Mesenchymal stem cell (in vitro differentiated cells and primary cell): ENCODE data around the gene PSORS1C2.

ENCODE experiments used
- DNase-seq: peaks from one replicate; pipeline ENCODE4 v3.0.0-alpha.2; 2013
- H2AFZ ChIP-seq: one replicate; pipeline ENCODE4 v1.6.1; 2013; ENCODE audit warnings: low read depth, mild to moderate bottlenecking, control low read depth, inconsistent platforms, low read length, moderate library complexity
- H2AK5ac ChIP-seq: 2 replicates; pipeline ENCODE4 v1.6.1; 2013; ENCODE audit warnings: low read length, moderate library complexity, mild to moderate bottlenecking, inconsistent platforms; ENCODE audit not compliant: severe bottlenecking
- H2BK120ac ChIP-seq: one replicate; pipeline ENCODE4 v1.6.1; 2013; ENCODE audit warnings: low read depth, mild to moderate bottlenecking, inconsistent platforms, low read length, moderate library complexity
- H2BK12ac ChIP-seq, 2 experiments: one replicate each; pipeline ENCODE4 v1.6.1; 2013; ENCODE audit warnings: inconsistent platforms in 2 of 2, low read length in 2 of 2, mild to moderate bottlenecking in 2 of 2, moderate library complexity in 2 of 2, control low read depth in 1 of 2
- H2BK15ac ChIP-seq: one replicate; pipeline ENCODE4 v1.6.1; 2013; ENCODE audit warnings: mild to moderate bottlenecking, low read depth, inconsistent platforms; ENCODE audit not compliant: poor library complexity, severe bottlenecking
- H2BK5ac ChIP-seq: 2 replicates; pipeline ENCODE4 v1.6.1; 2013; ENCODE audit warnings: low read depth, mild to moderate bottlenecking, low read length, control low read depth, inconsistent platforms; ENCODE audit not compliant: poor library complexity, severe bottlenecking
- H3K14ac ChIP-seq, 2 experiments: one replicate each; pipeline ENCODE4 v1.6.1; 2013; ENCODE audit warnings: inconsistent platforms in 2 of 2, low read length in 2 of 2, control low read depth in 1 of 2, mild to moderate bottlenecking in 1 of 2, moderate library complexity in 1 of 2
- H3K18ac ChIP-seq, 2 experiments: one replicate each; pipeline ENCODE4 v1.6.1; 2013; ENCODE audit warnings: inconsistent platforms in 2 of 2, low read length in 2 of 2, control low read depth in 1 of 2, low read depth in 1 of 2, mild to moderate bottlenecking in 1 of 2
- H3K23ac ChIP-seq, 2 experiments: one replicate each; pipeline ENCODE4 v1.6.1; 2013; ENCODE audit warnings: inconsistent platforms in 2 of 2, low read length in 2 of 2, mild to moderate bottlenecking in 2 of 2, moderate library complexity in 2 of 2, control low read depth in 1 of 2
- H3K27ac ChIP-seq: 2 replicates; pipeline ENCODE4 v1.5.1; 2013; ENCODE audit warnings: mild to moderate bottlenecking, moderate library complexity, low read length, control low read depth, inconsistent platforms; ENCODE audit not compliant: poor library complexity, severe bottlenecking
- H3K27me3 ChIP-seq, 2 experiments: 2 replicates each; pipeline versions ENCODE4 v1.6.1 to v1.7.0; 2013; ENCODE audit warnings: low read length in 2 of 2, mild to moderate bottlenecking in 2 of 2, moderate library complexity in 2 of 2, control low read depth in 1 of 2, inconsistent platforms in 1 of 2; ENCODE audit not compliant: control insufficient read depth in 1 of 2, insufficient read depth in 1 of 2
- H3K36me3 ChIP-seq, 2 experiments: 2 replicates each; pipeline versions ENCODE4 v1.6.1 to v1.7.0; 2013; ENCODE audit warnings: low read length in 2 of 2, control low read depth in 1 of 2, inconsistent platforms in 1 of 2, low read depth in 1 of 2, mild to moderate bottlenecking in 1 of 2; ENCODE audit not compliant: insufficient read depth in 2 of 2, control insufficient read depth in 1 of 2
- H3K4ac ChIP-seq, 2 experiments: one replicate each; pipeline ENCODE4 v1.6.1; 2013; ENCODE audit warnings: inconsistent platforms in 2 of 2, low read length in 2 of 2, mild to moderate bottlenecking in 2 of 2, moderate library complexity in 2 of 2, control low read depth in 1 of 2, low read depth in 1 of 2
- H3K4me1 ChIP-seq: 2 replicates; pipeline ENCODE4 v1.6.1; 2013; ENCODE audit warnings: low read depth, low read length, control low read depth; ENCODE audit not compliant: control insufficient read depth, insufficient read depth
- H3K4me2 ChIP-seq: 2 replicates; pipeline ENCODE4 v1.6.1; 2013; ENCODE audit warnings: low read length, mild to moderate bottlenecking, inconsistent platforms; ENCODE audit not compliant: poor library complexity, severe bottlenecking
- H3K4me3 ChIP-seq, 2 experiments: 2 replicates each; pipeline versions ENCODE4 v1.5.1 to v1.7.0; 2013; ENCODE audit warnings: low read length in 2 of 2, mild to moderate bottlenecking in 2 of 2, control low read depth in 1 of 2, low read depth in 1 of 2; ENCODE audit not compliant: insufficient read depth in 1 of 2
- H3K79me1 ChIP-seq: replicated peaks from 2 replicates; pipeline ENCODE4 v1.6.1; 2013; ENCODE audit warnings: mild to moderate bottlenecking, control low read depth, low read length, inconsistent platforms; ENCODE audit not compliant: poor library complexity, severe bottlenecking
- H3K9ac ChIP-seq: 2 replicates; pipeline ENCODE4 v1.7.0; 2013; ENCODE audit warnings: mild to moderate bottlenecking, low read length, moderate library complexity
- H3K9me3 ChIP-seq: 2 replicates; pipeline ENCODE4 v1.7.0; 2013; ENCODE audit warnings: mild to moderate bottlenecking, low read length; ENCODE audit not compliant: control insufficient read depth
- H4K8ac ChIP-seq: one replicate; pipeline ENCODE4 v1.6.1; 2013; ENCODE audit warnings: inconsistent platforms, mild to moderate bottlenecking, low read length, moderate library complexity
- H4K91ac ChIP-seq: one replicate; pipeline ENCODE4 v1.6.1; 2013; ENCODE audit warnings: mild to moderate bottlenecking, low read length, inconsistent platforms
- WGBS: methylation state at CpG from one replicate; pipeline ENCODE4 v1.1.7; 2013; ENCODE audit warnings: mixed read lengths; 5-methylcytosine and 5-hydroxymethylcytosine counted together

The PSORS1C2 gene

GRCh38 chr6:31139599-31139998 lies 733 bp upstream of the PSORS1C2 start:
- H3K23ac ChIP-seq: no peak overlapping the region
- no peak overlapping the region for H3K4ac ChIP-seq
- H2AFZ ChIP-seq: no peak overlapping the region
- no peak for DNase-seq
- H3K18ac ChIP-seq: no peak overlapping the region
- no peaks in the 10 kb centered on the region for H3K79me1 ChIP-seq
- no peak overlapping the region for H3K4me3 ChIP-seq
- H2BK120ac ChIP-seq: no peak overlapping the region
- H2BK5ac ChIP-seq: no peak overlapping the region
- no peak overlapping the region for H3K9ac ChIP-seq
- peaks cover 25% of the 10 kb centered on the region for H3K4me1 ChIP-seq
- no peak overlapping the region for H2BK12ac ChIP-seq
- 16% methylated on average over 4 of the region's 4 CpGs for WGBS
- no peak overlapping the region for H3K4me2 ChIP-seq
- peaks cover 0 to 13% of the 10 kb centered on the region in 2 experiments for H3K27me3 ChIP-seq
- peaks cover 7% of the 10 kb centered on the region in 2 experiments for H3K36me3 ChIP-seq
- peak overlapping the region; percentile 36 for H2BK15ac ChIP-seq
- H3K9me3 ChIP-seq: no peaks in the 10 kb centered on the region
- no peak overlapping the region for H3K27ac ChIP-seq
- H3K14ac ChIP-seq: no peak overlapping the region
- no peak overlapping the region for H4K8ac ChIP-seq
- no peak overlapping the region for H2AK5ac ChIP-seq
- no peak overlapping the region for H4K91ac ChIP-seq

- no peak overlapping the region for H3K18ac ChIP-seq
- peaks cover 0 to 16% of the 10 kb centered on the region in 2 experiments for H3K27me3 ChIP-seq
- H3K4me3 ChIP-seq: no peak overlapping the region
- H3K27ac ChIP-seq: no peak overlapping the region
- no peak overlapping the region for H3K14ac ChIP-seq
- no peak overlapping the region for H4K8ac ChIP-seq
- no peak overlapping the region for H2AK5ac ChIP-seq
- H3K9ac ChIP-seq: no peak overlapping the region
- H2BK5ac ChIP-seq: no peak overlapping the region
- DNase-seq: no peak
- H3K4me2 ChIP-seq: no peak overlapping the region
- H3K4ac ChIP-seq: no peak overlapping the region
- H2AFZ ChIP-seq: no peak overlapping the region
- H3K23ac ChIP-seq: no peak overlapping the region
- no peak overlapping the region for H2BK120ac ChIP-seq
- no peaks in the 10 kb centered on the region for H3K79me1 ChIP-seq
- H3K4me1 ChIP-seq: peaks cover 15% of the 10 kb centered on the region
- no peak overlapping the region for H4K91ac ChIP-seq
- no peak overlapping the region for H2BK12ac ChIP-seq
- no peaks in the 10 kb centered on the region for H3K9me3 ChIP-seq
- peaks cover 0 to 1% of the 10 kb centered on the region in 2 experiments for H3K36me3 ChIP-seq
- no peak overlapping the region for H2BK15ac ChIP-seq
- 97% methylated on average over 7 of the region's 10 CpGs for WGBS
Observed at GRCh38 chr6:31135710-31136109, 3.2 kb downstream of the PSORS1C2 start.

DNA sequence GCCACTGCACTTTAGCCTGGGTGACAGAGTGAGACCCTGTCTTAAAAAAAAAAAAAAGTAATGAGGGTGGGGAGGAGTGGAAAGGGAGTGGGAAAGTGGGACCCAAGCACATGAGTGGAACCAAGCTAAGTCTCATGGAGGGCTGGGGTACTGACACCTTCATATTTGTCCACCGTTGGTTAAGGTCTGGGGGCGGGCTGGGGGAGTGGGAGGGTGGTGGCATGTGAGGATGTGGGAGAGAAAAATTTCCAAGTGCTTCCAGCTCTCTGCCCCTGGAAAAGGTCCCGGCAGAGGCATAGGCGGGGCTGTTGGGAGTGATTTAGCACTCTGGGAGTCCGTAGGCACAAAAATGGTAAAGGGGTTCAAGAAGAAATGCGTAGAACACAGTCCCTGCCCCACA lies 6.1 kb downstream of the PSORS1C2 start:
- Histone ChIP-seq H3K4me3 (no peak overlapping the region), H3K9me3 (no peaks in the 10 kb centered on the region), H3K79me1 (no peaks in the 10 kb centered on the region), H4K91ac (no peak overlapping the region), H2BK12ac (no peak overlapping the region), H3K4ac (no peak overlapping the region), H3K23ac (no peak overlapping the region), H3K9ac (no peak overlapping the region), H3K36me3 (no peaks in the 10 kb centered on the region), H2BK15ac (no peak overlapping the region), H2AFZ (no peak overlapping the region), H3K18ac (no peak overlapping the region), H3K14ac (no peak overlapping the region), H2BK120ac (no peak overlapping the region), H3K27ac (no peak overlapping the region), H3K27me3 (peaks cover 13 to 20% of the 10 kb centered on the region in 2 experiments), H3K4me2 (no peak overlapping the region), H2AK5ac (no peak overlapping the region), H4K8ac (no peak overlapping the region), H3K4me1 (peaks cover 3% of the 10 kb centered on the region), H2BK5ac (no peak overlapping the region)
- WGBS: 83% methylated on average over 6 of the region's 6 CpGs
- DNase-seq: no peak

DNA sequence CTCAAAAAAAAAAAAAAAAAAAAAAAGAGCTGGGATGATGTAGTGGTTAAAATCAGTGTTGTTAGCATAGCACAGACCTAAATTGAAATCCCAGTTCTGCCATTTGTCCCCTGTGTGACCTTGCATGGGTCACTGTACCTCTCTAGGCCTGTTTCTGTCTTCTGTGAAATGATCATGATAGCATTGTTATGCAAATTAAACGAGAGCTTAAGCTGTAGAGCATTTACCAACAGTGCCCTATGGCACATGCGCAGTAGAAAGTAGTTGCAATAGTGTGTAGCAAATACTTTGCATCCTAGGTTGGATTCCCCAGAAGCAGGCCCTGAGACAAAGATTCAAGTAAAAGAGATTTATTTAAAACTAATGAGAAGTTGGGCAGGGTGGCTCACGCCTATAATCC lies 7.3 kb downstream of the PSORS1C2 start:
- Histone ChIP-seq H4K8ac (no peak overlapping the region), H3K27ac (no peak overlapping the region), H3K18ac (no peak overlapping the region), H3K9me3 (no peaks in the 10 kb centered on the region), H4K91ac (no peak overlapping the region), H3K23ac (no peak overlapping the region), H2BK5ac (no peak overlapping the region), H3K36me3 (no peaks in the 10 kb centered on the region), H3K4ac (no peak overlapping the region), H2AK5ac (no peak overlapping the region), H3K79me1 (no peaks in the 10 kb centered on the region), H3K4me2 (no peak overlapping the region), H3K4me3 (no peak overlapping the region), H3K9ac (no peak overlapping the region), H2BK12ac (no peak overlapping the region), H3K27me3 (peaks cover 13 to 28% of the 10 kb centered on the region in 2 experiments), H2BK15ac (no peak overlapping the region), H3K4me1 (peaks cover 3% of the 10 kb centered on the region), H2AFZ (no peak overlapping the region), H3K14ac (no peak overlapping the region), H2BK120ac (no peak overlapping the region)
- DNase-seq: no peak
- WGBS: 91% methylated on average over 3 of the region's 3 CpGs
